Brain pericyte (primary cell): ENCODE measurements around the gene HSD3B7.

ENCODE experiments used
- DNase-seq: peaks from one replicate; pipeline ENCODE4 v3.0.0-alpha.2; 2012; ENCODE audit warnings: low read depth, low spot score

HSD3B7 gene

GRCh38 chr16:30982548-30983288, 2.3 kb upstream of the HSD3B7 start:
- DNase-seq = no peak

- DNase-seq = no peak
Observed at GRCh38 chr16:30983289-30983889, 1.6 kb upstream of the HSD3B7 start.

GRCh38 chr16:30983898-30984610, 953 bp upstream of the HSD3B7 start:
- DNase-seq = no peak

- DNase-seq = no peak
Observed at GRCh38 chr16:30985401-30986128, 558 bp downstream of the HSD3B7 start.

GRCh38 chr16:30986129-30986991, 1.4 kb downstream of the HSD3B7 start:
- no peak for DNase-seq

- no peak for DNase-seq
Observed at GRCh38 chr16:30987581-30988190, 2.7 kb downstream of the HSD3B7 start.

- DNase-seq = no peak
Observed at GRCh38 chr16:30989469-30990047, 4.6 kb downstream of the HSD3B7 start.

GRCh38 chr16:30990105-30990504, 5.1 kb downstream of the HSD3B7 start:
- DNase-seq = no peak

GRCh38 chr16:30991052-30991451, 6.0 kb downstream of the HSD3B7 start:
- DNase-seq = no peak

GRCh38 chr16:30992276-30992780, 7.3 kb downstream of the HSD3B7 start:
- no peak for DNase-seq

- no peak for DNase-seq
Observed at GRCh38 chr16:30992931-30993816, 8.2 kb downstream of the HSD3B7 start.

- DNase-seq = no peak
Observed at GRCh38 chr16:30995927-30996323, 10.9 kb downstream of the HSD3B7 start.

- DNase-seq = no peak
Observed at GRCh38 chr16:30996324-30996984, 11.4 kb downstream of the HSD3B7 start.

GRCh38 chr16:30996985-30997724, 12.1 kb downstream of the HSD3B7 start:
- no peak for DNase-seq

GRCh38 chr16:30997725-30998711, 13.0 kb downstream of the HSD3B7 start:
- no peak for DNase-seq
